Measurements from ENCODE around the gene CDK3. TPM values are rescaled to one million over a fixed set of nuclear protein-coding genes. Genes with fewer than 3 reads are reported as not detected.

The CDK3 gene
- polyA plus RNA-seq, 4 donors = 7.9 to 82.3 (median 41.7) TPM

GRCh38 chr17:76007131-76007849 lies 6.6 kb downstream of the CDK3 start:
- DNase-seq (no peak), FAIRE-seq (no peak)
- no peaks in the 10 kb centered on the region for H3K27me3 ChIP-seq (ENCODE audit: control insufficient read depth in 3 of 3, insufficient read depth in 3 of 3, low read length in 3 of 3)
- H3K36me3 ChIP-seq (ENCODE audit: control insufficient read depth in 3 of 3, insufficient read depth in 2 of 3, low read depth in 1 of 3, low read length in 3 of 3) = peaks cover 0 to 94% (median 15%) of the 10 kb centered on the region in 3 donors
- WGBS, 3 donors = 92 to 94% (median 93%) methylated on average over 38 to 39 of the region's 39 CpGs
- H3K4me3 ChIP-seq (ENCODE audit: low read depth in 1 of 3, low read length in 3 of 3) = no peak overlapping the region
- no peaks in the 10 kb centered on the region for H3K9me3 ChIP-seq (ENCODE audit: control insufficient read depth in 2 of 2, insufficient read depth in 1 of 2, low read depth in 1 of 2, low read length in 1 of 2)
- H3K27ac ChIP-seq (ENCODE audit: low read depth in 1 of 3, low read length in 2 of 3) = no peak overlapping the region
- H3K4me1 ChIP-seq (ENCODE audit: control insufficient read depth in 3 of 3, insufficient read depth in 2 of 3, low read depth in 1 of 3, low read length in 2 of 3) = peaks cover 0 to 30% (median 0%) of the 10 kb centered on the region in 3 donors

- Histone ChIP-seq H3K27me3 (ENCODE audit: control insufficient read depth in 3 of 3, insufficient read depth in 3 of 3, low read length in 3 of 3) (no peaks in the 10 kb centered on the region), H3K36me3 (ENCODE audit: control insufficient read depth in 3 of 3, insufficient read depth in 2 of 3, low read depth in 1 of 3, low read length in 3 of 3) (peaks cover 0 to 94% (median 13%) of the 10 kb centered on the region in 3 donors), H3K9me3 (ENCODE audit: control insufficient read depth in 2 of 2, insufficient read depth in 1 of 2, low read depth in 1 of 2, low read length in 1 of 2) (no peaks in the 10 kb centered on the region), H3K4me3 (ENCODE audit: low read depth in 1 of 3, low read length in 3 of 3) (no peak overlapping the region), H3K4me1 (ENCODE audit: control insufficient read depth in 3 of 3, insufficient read depth in 2 of 3, low read depth in 1 of 3, low read length in 2 of 3) (peaks cover 0 to 27% (median 0%) of the 10 kb centered on the region in 3 donors), H3K27ac (ENCODE audit: low read depth in 1 of 3, low read length in 2 of 3) (no peak overlapping the region)
- DNase-seq = no peak
- FAIRE-seq = no peak
- WGBS, 3 donors = 87 to 92% (median 87%) methylated on average over 16 of the region's 16 CpGs
Measured at GRCh38 chr17:76007850-76008165, 7.2 kb downstream of the CDK3 start.

GRCh38 chr17:76008208-76008607 lies 7.6 kb downstream of the CDK3 start:
- no peak overlapping the region for H3K27ac ChIP-seq (ENCODE audit: low read depth in 1 of 3, low read length in 2 of 3)
- H3K36me3 ChIP-seq (ENCODE audit: control insufficient read depth in 3 of 3, insufficient read depth in 2 of 3, low read depth in 1 of 3, low read length in 3 of 3) = peaks cover 0 to 95% (median 13%) of the 10 kb centered on the region in 3 donors
- DNase-seq = no peak
- 95% methylated on average over 36 of the region's 36 CpGs for WGBS, 3 donors
- H3K4me1 ChIP-seq (ENCODE audit: control insufficient read depth in 3 of 3, insufficient read depth in 2 of 3, low read depth in 1 of 3, low read length in 2 of 3) = peaks cover 0 to 23% (median 0%) of the 10 kb centered on the region in 3 donors
- no peak for FAIRE-seq
- no peak overlapping the region for H3K4me3 ChIP-seq (ENCODE audit: low read depth in 1 of 3, low read length in 3 of 3)
- H3K9me3 ChIP-seq (ENCODE audit: control insufficient read depth in 2 of 2, insufficient read depth in 1 of 2, low read depth in 1 of 2, low read length in 1 of 2) = no peaks in the 10 kb centered on the region
- H3K27me3 ChIP-seq (ENCODE audit: control insufficient read depth in 3 of 3, insufficient read depth in 3 of 3, low read length in 3 of 3) = no peaks in the 10 kb centered on the region

- peaks cover 0 to 100% (median 15%) of the 10 kb centered on the region in 3 donors for H3K36me3 ChIP-seq (ENCODE audit: control insufficient read depth in 3 of 3, insufficient read depth in 2 of 3, low read depth in 1 of 3, low read length in 3 of 3)
- no peak overlapping the region for H3K4me3 ChIP-seq (ENCODE audit: low read depth in 1 of 3, low read length in 3 of 3)
- no peak overlapping the region for H3K27ac ChIP-seq (ENCODE audit: low read depth in 1 of 3, low read length in 2 of 3)
- H3K27me3 ChIP-seq (ENCODE audit: control insufficient read depth in 3 of 3, insufficient read depth in 3 of 3, low read length in 3 of 3) = no peaks in the 10 kb centered on the region
- H3K4me1 ChIP-seq (ENCODE audit: control insufficient read depth in 3 of 3, insufficient read depth in 2 of 3, low read depth in 1 of 3, low read length in 2 of 3) = peaks cover 0 to 20% (median 0%) of the 10 kb centered on the region in 3 donors
- 95 to 96% (median 95%) methylated on average over 50 to 56 of the region's 56 CpGs for WGBS, 3 donors
- no peaks in the 10 kb centered on the region for H3K9me3 ChIP-seq (ENCODE audit: control insufficient read depth in 2 of 2, insufficient read depth in 1 of 2, low read depth in 1 of 2, low read length in 1 of 2)
- no peak for FAIRE-seq
- no peak for DNase-seq
Measured at GRCh38 chr17:76008630-76009425, 8.2 kb downstream of the CDK3 start.

- Histone ChIP-seq H3K36me3 (ENCODE audit: control insufficient read depth in 3 of 3, insufficient read depth in 2 of 3, low read depth in 1 of 3, low read length in 3 of 3) (peaks cover 0 to 100% (median 16%) of the 10 kb centered on the region in 3 donors), H3K27me3 (ENCODE audit: control insufficient read depth in 3 of 3, insufficient read depth in 3 of 3, low read length in 3 of 3) (no peaks in the 10 kb centered on the region), H3K27ac (ENCODE audit: low read depth in 1 of 3, low read length in 2 of 3) (no peak overlapping the region), H3K9me3 (ENCODE audit: control insufficient read depth in 2 of 2, insufficient read depth in 1 of 2, low read depth in 1 of 2, low read length in 1 of 2) (no peaks in the 10 kb centered on the region), H3K4me1 (ENCODE audit: control insufficient read depth in 3 of 3, insufficient read depth in 2 of 3, low read depth in 1 of 3, low read length in 2 of 3) (peaks cover 0 to 20% (median 0%) of the 10 kb centered on the region in 3 donors), H3K4me3 (ENCODE audit: low read depth in 1 of 3, low read length in 3 of 3) (no peak overlapping the region)
- DNase-seq (no peak), FAIRE-seq (no peak)
- WGBS, 3 donors = 93 to 94% (median 94%) methylated on average over 20 of the region's 20 CpGs
Measured at GRCh38 chr17:76009447-76009846, 8.8 kb downstream of the CDK3 start.

GRCh38 chr17:76009969-76010661 lies 9.5 kb downstream of the CDK3 start:
- DNase-seq (no peak), FAIRE-seq (no peak)
- H3K27ac ChIP-seq (ENCODE audit: low read depth in 1 of 3, low read length in 2 of 3) = no peak overlapping the region
- H3K4me3 ChIP-seq (ENCODE audit: low read depth in 1 of 3, low read length in 3 of 3) = no peak overlapping the region
- peaks cover 0 to 100% (median 16%) of the 10 kb centered on the region in 3 donors for H3K36me3 ChIP-seq (ENCODE audit: control insufficient read depth in 3 of 3, insufficient read depth in 2 of 3, low read depth in 1 of 3, low read length in 3 of 3)
- H3K4me1 ChIP-seq (ENCODE audit: control insufficient read depth in 3 of 3, insufficient read depth in 2 of 3, low read depth in 1 of 3, low read length in 2 of 3) = peaks cover 0 to 14% (median 0%) of the 10 kb centered on the region in 3 donors
- no peaks in the 10 kb centered on the region for H3K9me3 ChIP-seq (ENCODE audit: control insufficient read depth in 2 of 2, insufficient read depth in 1 of 2, low read depth in 1 of 2, low read length in 1 of 2)
- no peaks in the 10 kb centered on the region for H3K27me3 ChIP-seq (ENCODE audit: control insufficient read depth in 3 of 3, insufficient read depth in 3 of 3, low read length in 3 of 3)
- WGBS, 3 donors = 85 to 92% (median 88%) methylated on average over 20 to 21 of the region's 21 CpGs

GRCh38 chr17:76011951-76012350 lies 11.3 kb downstream of the CDK3 start:
- Histone ChIP-seq H3K4me1 (ENCODE audit: control insufficient read depth in 3 of 3, insufficient read depth in 2 of 3, low read depth in 1 of 3, low read length in 2 of 3) (peaks cover 0 to 9% (median 0%) of the 10 kb centered on the region in 3 donors), H3K9me3 (ENCODE audit: control insufficient read depth in 2 of 2, insufficient read depth in 1 of 2, low read depth in 1 of 2, low read length in 1 of 2) (no peaks in the 10 kb centered on the region), H3K27me3 (ENCODE audit: control insufficient read depth in 3 of 3, insufficient read depth in 3 of 3, low read length in 3 of 3) (no peaks in the 10 kb centered on the region), H3K4me3 (ENCODE audit: low read depth in 1 of 3, low read length in 3 of 3) (no peak overlapping the region), H3K27ac (ENCODE audit: low read depth in 1 of 3, low read length in 2 of 3) (no peak overlapping the region), H3K36me3 (ENCODE audit: control insufficient read depth in 3 of 3, insufficient read depth in 2 of 3, low read depth in 1 of 3, low read length in 3 of 3) (peaks cover 0 to 100% (median 10%) of the 10 kb centered on the region in 3 donors)
- no peak for FAIRE-seq
- 86 to 100% (median 87%) methylated on average over 4 to 5 of the region's 5 CpGs for WGBS, 3 donors
- no peak for DNase-seq

GRCh38 chr17:76013377-76013932 lies 12.8 kb downstream of the CDK3 start:
- Histone ChIP-seq H3K36me3 (ENCODE audit: control insufficient read depth in 3 of 3, insufficient read depth in 2 of 3, low read depth in 1 of 3, low read length in 3 of 3) (peaks cover 0 to 100% (median 14%) of the 10 kb centered on the region in 3 donors), H3K9me3 (ENCODE audit: control insufficient read depth in 2 of 2, insufficient read depth in 1 of 2, low read depth in 1 of 2, low read length in 1 of 2) (no peaks in the 10 kb centered on the region), H3K4me3 (ENCODE audit: low read depth in 1 of 3, low read length in 3 of 3) (no peak overlapping the region), H3K27me3 (ENCODE audit: control insufficient read depth in 3 of 3, insufficient read depth in 3 of 3, low read length in 3 of 3) (no peaks in the 10 kb centered on the region), H3K27ac (ENCODE audit: low read depth in 1 of 3, low read length in 2 of 3) (no peak overlapping the region), H3K4me1 (ENCODE audit: control insufficient read depth in 3 of 3, insufficient read depth in 2 of 3, low read depth in 1 of 3, low read length in 2 of 3) (peaks cover 0 to 9% (median 0%) of the 10 kb centered on the region in 3 donors)
- no peak for FAIRE-seq
- WGBS, 3 donors = 81 to 93% (median 90%) methylated on average over 12 to 15 of the region's 15 CpGs
- DNase-seq = no peak

All from small intestine (tissue), 7 donors.